CD4-positive, alpha-beta T cell treated with Interleukin-10 for 1 hour (primary cell): Measurements from ENCODE around the gene PBX3.
"Not testable (repeated sequence)": the region's sequence is repeated elsewhere in the genome, so short reads cannot be mapped to it uniquely, and the experiment has no call there.

Experiments
- DNase-seq: peaks from one replicate; pipeline ENCODE4 v3.0.0-alpha.2; 2020

The PBX3 gene

GRCh38 chr9:125779220-125779565, 32.0 kb downstream of the PBX3 start:
- DNase-seq, result not testable (repeated sequence)

GRCh38 chr9:125782718-125783117, 35.5 kb downstream of the PBX3 start:
- DNase-seq, result no peak

GRCh38 chr9:125784286-125785049, 37.3 kb downstream of the PBX3 start:
- no peak for DNase-seq

- no peak for DNase-seq
Observed at GRCh38 chr9:125785248-125785751, 38.1 kb downstream of the PBX3 start.

GRCh38 chr9:125787715-125788114, 40.5 kb downstream of the PBX3 start:
- no peak for DNase-seq

- DNase-seq, result no peak
Observed at GRCh38 chr9:125789196-125789595, 42.0 kb downstream of the PBX3 start.

GRCh38 chr9:125794708-125795107, 47.5 kb downstream of the PBX3 start:
- no peak for DNase-seq

GRCh38 chr9:125795970-125796596, 48.9 kb downstream of the PBX3 start:
- DNase-seq, result no peak

GRCh38 chr9:125797930-125798329, 50.8 kb downstream of the PBX3 start:
- DNase-seq, result no peak

- no peak for DNase-seq
Observed at GRCh38 chr9:125803526-125803925, 56.4 kb downstream of the PBX3 start.

- DNase-seq, result no peak
Observed at GRCh38 chr9:125805057-125805456, 57.9 kb downstream of the PBX3 start.

GRCh38 chr9:125805586-125805985, 58.4 kb downstream of the PBX3 start:
- no peak for DNase-seq

- no peak for DNase-seq
Observed at GRCh38 chr9:125807079-125807478, 59.9 kb downstream of the PBX3 start.

GRCh38 chr9:125810161-125810560, 63.0 kb downstream of the PBX3 start:
- no peak for DNase-seq

GRCh38 chr9:125811002-125811401, 63.8 kb downstream of the PBX3 start:
- DNase-seq, result no peak

- DNase-seq, result no peak
Observed at GRCh38 chr9:125812403-125812802, 65.2 kb downstream of the PBX3 start.

- DNase-seq, result no peak
Observed at GRCh38 chr9:125815568-125815967, 68.4 kb downstream of the PBX3 start.

GRCh38 chr9:125816321-125816720, 69.1 kb downstream of the PBX3 start:
- no peak for DNase-seq

GRCh38 chr9:125820100-125820804, 73.1 kb downstream of the PBX3 start:
- peak; percentile 13 for DNase-seq

- DNase-seq, result no peak
Observed at GRCh38 chr9:125821078-125821477, 73.9 kb downstream of the PBX3 start.

GRCh38 chr9:125822160-125822559, 75.0 kb downstream of the PBX3 start:
- DNase-seq, result no peak

GRCh38 chr9:125822902-125823301, 75.7 kb downstream of the PBX3 start:
- DNase-seq, result peak; percentile 24

GRCh38 chr9:125823874-125824406, 76.8 kb downstream of the PBX3 start:
- peak; percentile 70 for DNase-seq

- DNase-seq, result no peak
Observed at GRCh38 chr9:125825762-125826161, 78.6 kb downstream of the PBX3 start.
